ENCODE results near the gene MINK1.

GRCh38 chr17:4908301-4908700 lies 75.2 kb downstream of the MINK1 start:
- no peak for TF ChIP-seq CTCF (conservative IDR thresholded peaks at IDR 0.05; ENCODE audit: low read length)
- TF ChIP-seq EZH2phosphoT487 (IDR thresholded peaks at IDR 0.05; ENCODE audit: borderline replicate concordance, low read depth, low read length), result no peak
